NCI-H1092 treated with DMSO at 0.1 percent for 48 hours (cell line): ENCODE data around the gene PSMD6.
A peak's percentile ranks its signal among the peaks of the same experiment; 100 is the strongest.

Source experiments
- DNase-seq: peaks from one replicate; lab custom pipeline; 2025; lab: John Stamatoyannopoulos, UW

PSMD6 gene

DNA sequence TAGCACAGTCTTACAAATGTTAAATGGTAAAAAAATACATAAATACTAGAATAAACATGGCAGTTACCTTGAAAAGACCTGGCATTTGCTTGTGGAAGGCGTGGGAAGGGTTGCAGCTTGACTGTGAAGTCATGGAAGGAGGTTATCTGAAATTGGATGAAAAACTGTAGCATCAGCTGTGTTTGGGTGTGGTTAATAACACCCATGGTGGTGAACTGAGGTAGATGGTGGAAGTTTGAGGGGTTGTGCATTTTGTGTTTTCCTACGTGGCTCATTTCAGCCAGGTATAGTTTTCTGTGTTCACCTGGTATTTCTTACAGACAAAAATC, 46.5 kb downstream of the PSMD6 start:
- DNase-seq, result no peak

- no peak for DNase-seq
Observed at GRCh38 chr3:63976161-63976871, 47.0 kb downstream of the PSMD6 start.

DNA sequence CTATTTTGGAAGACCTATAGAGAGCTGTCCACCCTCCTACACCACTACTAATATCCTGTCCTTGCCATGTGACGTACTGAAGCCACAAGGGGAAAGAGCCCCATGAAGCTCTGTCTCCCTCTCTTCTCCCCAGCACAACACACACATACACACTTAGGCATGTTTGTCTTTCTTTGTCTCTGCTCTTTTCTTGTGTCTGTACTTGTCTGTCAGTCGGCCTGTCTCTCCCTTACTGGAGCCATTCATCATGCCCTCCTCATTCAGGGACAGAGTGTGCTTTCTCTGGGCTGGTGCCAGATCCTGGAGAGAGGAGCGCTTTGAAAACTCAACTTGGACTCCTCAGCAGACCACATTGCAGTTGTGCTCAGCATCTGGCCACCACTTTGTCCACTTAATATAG, 47.6 kb downstream of the PSMD6 start:
- no peak for DNase-seq

GRCh38 chr3:63974451-63974850, 48.8 kb downstream of the PSMD6 start:
- no peak for DNase-seq

- no peak for DNase-seq
Observed at GRCh38 chr3:63973406-63973805, 49.9 kb downstream of the PSMD6 start.

DNA sequence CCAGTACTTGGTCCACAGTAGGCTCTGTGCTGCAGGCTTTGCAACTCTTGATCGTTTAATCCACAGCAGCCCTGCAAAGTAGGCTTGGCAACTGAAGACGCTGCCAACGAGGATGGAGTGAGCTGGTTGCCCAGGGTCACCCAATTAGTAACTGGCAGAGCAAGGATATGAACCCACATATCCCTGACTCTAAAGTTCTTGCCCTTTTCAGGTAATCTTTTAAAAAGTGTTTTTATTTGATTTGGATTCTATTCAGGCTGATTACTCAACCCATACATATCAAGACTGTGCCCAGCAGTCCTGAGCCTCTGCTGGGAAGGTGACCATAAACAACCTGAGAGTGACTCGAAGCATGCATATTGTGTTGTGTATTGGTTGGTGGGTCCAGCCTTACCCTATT, 50.3 kb downstream of the PSMD6 start:
- no peak for DNase-seq

- no peak for DNase-seq
Observed at GRCh38 chr3:63972196-63972595, 51.1 kb downstream of the PSMD6 start.

- no peak for DNase-seq
Observed at GRCh38 chr3:63970631-63971475, 52.4 kb downstream of the PSMD6 start.

GRCh38 chr3:63969876-63970275, 53.4 kb downstream of the PSMD6 start:
- no peak for DNase-seq

GRCh38 chr3:63968612-63969350, 54.5 kb downstream of the PSMD6 start:
- DNase-seq, result no peak

GRCh38 chr3:63967675-63968611, 55.4 kb downstream of the PSMD6 start:
- DNase-seq, result peak; percentile 19

GRCh38 chr3:63966871-63967270, 56.4 kb downstream of the PSMD6 start:
- no peak for DNase-seq

- DNase-seq, result no peak
Observed at GRCh38 chr3:63966007-63966406, 57.3 kb downstream of the PSMD6 start.

DNA sequence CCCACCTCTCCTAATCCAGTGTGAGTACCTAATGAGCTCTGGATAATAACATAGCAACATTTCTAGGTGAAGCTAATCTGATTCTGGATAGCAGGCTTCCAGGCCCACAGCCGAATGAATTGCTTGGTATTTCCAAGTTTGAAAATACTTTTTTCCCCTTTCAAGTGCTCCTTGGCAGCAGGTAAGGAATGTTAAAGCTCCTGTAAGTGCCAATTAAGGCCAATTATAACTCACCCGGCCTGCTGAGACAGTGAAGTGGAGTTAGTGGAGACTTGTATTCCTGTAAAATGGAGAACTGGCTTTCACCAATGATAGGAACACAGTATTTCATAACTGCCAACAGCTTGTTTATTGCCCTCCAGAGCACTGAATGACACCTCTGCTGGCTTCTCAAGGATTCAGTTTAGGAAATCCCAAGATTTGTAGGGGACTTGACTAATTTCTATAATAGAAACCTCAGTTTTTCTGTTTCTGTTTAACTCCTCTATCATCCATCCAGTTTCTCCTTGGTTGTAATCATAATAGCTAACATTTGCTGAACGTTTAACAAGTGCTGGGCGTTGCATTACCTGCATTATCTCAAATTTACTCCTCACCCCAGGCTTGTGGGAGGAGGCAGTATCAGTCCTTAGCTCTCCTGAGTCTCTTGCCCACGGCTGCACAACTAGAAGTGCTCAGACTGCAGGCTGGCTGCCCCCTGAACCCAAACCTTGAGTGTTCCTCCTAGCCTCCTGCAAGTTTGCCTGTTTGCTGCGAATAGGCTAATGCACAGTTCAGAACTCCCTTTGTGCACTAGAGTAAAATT, 58.4 kb downstream of the PSMD6 start:
- DNase-seq, result no peak

- no peak for DNase-seq
Observed at GRCh38 chr3:63963496-63963895, 59.8 kb downstream of the PSMD6 start.

DNA sequence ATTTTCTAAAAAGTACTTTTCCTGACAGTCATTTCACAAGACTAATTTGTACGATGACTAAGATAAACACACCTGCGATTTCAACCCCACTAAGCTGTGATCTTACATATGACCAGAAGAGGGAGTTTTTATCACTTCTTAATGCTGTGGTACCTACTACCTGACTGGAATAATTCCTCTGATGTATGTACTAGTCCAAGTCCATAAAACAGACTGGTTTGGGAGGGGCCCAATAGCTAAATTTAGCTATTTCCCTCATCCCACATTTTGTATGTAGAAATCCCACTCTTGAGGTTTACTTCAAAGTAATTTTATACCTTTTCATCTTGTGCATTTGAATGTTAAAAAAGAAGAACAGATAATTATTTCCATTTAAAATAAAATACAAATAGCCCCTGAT, 61.4 kb downstream of the PSMD6 start:
- DNase-seq, result peak; percentile 35
